GM12873 (cell line): ENCODE results near the gene MARS2.

Source experiments
- CTCF ChIP-seq: IDR thresholded peaks from 2 replicates; pipeline ENCODE4 v1.5.1; 2012; ENCODE audit warnings: low read depth, mild to moderate bottlenecking, moderate library complexity, low read length, control low read depth; ENCODE audit not compliant: insufficient read depth; ENCODE audit errors: missing control alignments

Gene MARS2

GRCh38 chr2:197708331-197708730 lies 3.2 kb downstream of the MARS2 start:
- TF ChIP-seq CTCF: no peak

DNA sequence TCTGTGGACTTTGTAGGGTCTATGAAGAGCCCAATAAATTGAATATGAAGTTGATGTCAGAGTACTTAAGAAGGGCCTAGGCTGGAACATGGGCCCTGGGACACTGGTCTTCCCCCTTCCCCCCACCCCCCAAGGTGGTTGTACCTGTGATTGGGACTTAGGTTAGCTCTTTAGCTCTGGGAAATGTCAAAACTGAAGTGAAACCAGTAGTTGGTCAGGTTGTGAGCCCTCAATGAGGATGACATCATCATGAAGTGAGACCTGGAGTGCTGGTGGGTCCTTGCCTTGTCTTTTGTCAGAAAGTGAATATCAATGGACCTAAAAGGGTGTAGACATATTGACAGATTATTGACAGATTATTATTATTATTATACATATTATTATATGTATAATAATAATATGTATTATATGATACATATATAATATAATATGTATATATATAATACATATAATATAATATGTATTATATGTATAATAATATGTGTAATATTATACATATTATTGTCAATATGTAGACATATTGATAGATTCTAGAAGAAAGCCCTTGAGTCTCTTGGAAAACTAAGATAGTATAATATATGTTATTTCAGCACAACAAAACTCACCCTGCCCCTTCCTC lies 5.4 kb downstream of the MARS2 start:
- no peak for TF ChIP-seq CTCF

GRCh38 chr2:197711578-197711977 lies 6.4 kb downstream of the MARS2 start:
- TF ChIP-seq CTCF: no peak

DNA sequence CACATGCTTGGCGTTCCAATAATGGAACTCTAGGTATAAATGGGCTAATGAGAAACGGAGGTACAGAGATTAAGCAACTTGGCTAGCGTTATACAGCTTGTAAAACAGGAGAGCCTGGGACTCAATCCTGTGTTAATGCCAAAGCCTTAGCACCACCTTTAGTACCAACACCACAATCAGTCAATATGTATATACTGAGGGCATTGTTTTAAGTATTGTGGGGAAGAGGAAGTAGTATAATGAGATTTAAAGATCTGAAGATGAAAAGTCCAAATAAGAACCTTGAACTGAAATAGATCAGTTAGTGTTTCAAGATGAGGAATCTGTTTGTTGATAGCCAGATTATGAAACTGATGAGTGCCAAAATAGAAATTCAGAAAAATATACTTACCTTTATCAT lies 8.1 kb downstream of the MARS2 start:
- TF ChIP-seq CTCF: no peak

- TF ChIP-seq CTCF: no peak
Observed at GRCh38 chr2:197717863-197718262, 12.7 kb downstream of the MARS2 start.

- TF ChIP-seq CTCF: no peak
Observed at GRCh38 chr2:197727011-197727410, 21.8 kb downstream of the MARS2 start.

- TF ChIP-seq CTCF: no peak
Observed at GRCh38 chr2:197740200-197740599, 35.0 kb downstream of the MARS2 start.
